Fibroblast of skin of scalp (primary cell): ENCODE data around the gene TTI1. TPM values are rescaled to one million over a fixed set of nuclear protein-coding genes. Genes with fewer than 3 reads are reported as not detected.
A peak's percentile ranks its signal among the peaks of the same experiment; 100 is the strongest.

Source experiments
- DNase-seq: peaks from one replicate; pipeline ENCODE4 v3.0.0-alpha.2; 2013
- polyA plus RNA-seq, 2 experiments: library from polyadenylated mRNA; unstranded; fragments of 120-200 nt; gene quantifications; one replicate each; pipeline ENCODE4 v1.2.1, GENCODE V29; 2013; ENCODE audit not compliant: insufficient read length in 2 of 2

TTI1 gene
- polyA plus RNA-seq (2013, experiment 1 of 2; ENCODE audit: insufficient read length), result 13.1 TPM
- polyA plus RNA-seq (2013, experiment 2 of 2; ENCODE audit: insufficient read length), result 13.7 TPM

- peak; percentile 90 for DNase-seq
Measured at GRCh38 chr20:38033330-38034107, at the start of gene TTI1, which contains the start of gene RPRD1B. Gene TTI1, minus strand, starts transcription at chr20:38033456. Its CDS starts 19,640 bp downstream, at chr20:38013816. Gene RPRD1B, plus strand, starts transcription at chr20:38033746. Its CDS starts 202 bp downstream, at chr20:38033948.

- no peak for DNase-seq
Measured at GRCh38 chr20:38082894-38083293, 49.6 kb upstream of the TTI1 start.

- no peak for DNase-seq
Measured at GRCh38 chr20:38081575-38081974, 48.3 kb upstream of the TTI1 start.

- no peak for DNase-seq
Measured at GRCh38 chr20:38079353-38079752, 46.1 kb upstream of the TTI1 start.

GRCh38 chr20:38078084-38078483 lies 44.8 kb upstream of the TTI1 start:
- no peak for DNase-seq

- DNase-seq, result no peak
Measured at GRCh38 chr20:38076548-38076947, 43.3 kb upstream of the TTI1 start.

GRCh38 chr20:38075161-38075998 lies 42.1 kb upstream of the TTI1 start:
- DNase-seq, result no peak

GRCh38 chr20:38073307-38074071 lies 40.2 kb upstream of the TTI1 start:
- DNase-seq, result peak; percentile 97

GRCh38 chr20:38072898-38073297 lies 39.6 kb upstream of the TTI1 start:
- DNase-seq, result no peak

- DNase-seq, result no peak
Measured at GRCh38 chr20:38067717-38068365, 34.6 kb upstream of the TTI1 start.

- no peak for DNase-seq
Measured at GRCh38 chr20:38066969-38067716, 33.9 kb upstream of the TTI1 start.

- no peak for DNase-seq
Measured at GRCh38 chr20:38065764-38066375, 32.6 kb upstream of the TTI1 start.

- no peak for DNase-seq
Measured at GRCh38 chr20:38063911-38064530, 30.8 kb upstream of the TTI1 start.

GRCh38 chr20:38062890-38063289 lies 29.6 kb upstream of the TTI1 start:
- no peak for DNase-seq

GRCh38 chr20:38061109-38061508 lies 27.9 kb upstream of the TTI1 start:
- DNase-seq, result no peak

GRCh38 chr20:38060536-38060935 lies 27.3 kb upstream of the TTI1 start:
- DNase-seq, result peak; percentile 75

GRCh38 chr20:38059832-38060231 lies 26.6 kb upstream of the TTI1 start:
- no peak for DNase-seq

GRCh38 chr20:38057351-38057972 lies 24.2 kb upstream of the TTI1 start:
- DNase-seq, result peak; percentile 69

- DNase-seq, result no peak
Measured at GRCh38 chr20:38055848-38056247, 22.6 kb upstream of the TTI1 start.

- peak; percentile 10 for DNase-seq
Measured at GRCh38 chr20:38055294-38055693, 22.0 kb upstream of the TTI1 start.
